ENCODE results near the gene PLCH1.

The PLCH1 gene

GRCh38 chr3:155330370-155330769, 414.5 kb downstream of the PLCH1 start:
- no peaks in the 10 kb centered on the region for H4K20me1 ChIP-seq (ENCODE audit: insufficient read depth, low read length)
- peaks cover 6% of the 10 kb centered on the region; the same call in 1 of the 2 replicates for H3K4me1 ChIP-seq (ENCODE audit: low read length)
- H3K36me3 ChIP-seq (replicated peaks; ENCODE audit: low read depth, low read length): no peaks in the 10 kb centered on the region

GRCh38 chr3:155329513-155330048, 415.3 kb downstream of the PLCH1 start:
- H4K20me1 ChIP-seq (ENCODE audit: insufficient read depth, low read length): no peaks in the 10 kb centered on the region
- H3K4me2 ChIP-seq (ENCODE audit: low read length): no peak overlapping the region
- no peaks in the 10 kb centered on the region for H3K9me3 ChIP-seq (ENCODE audit: insufficient read depth, low read length)
- no peaks in the 10 kb centered on the region for H3K27me3 ChIP-seq (ENCODE audit: low read depth, low read length)
- no peak overlapping the region for H2AFZ ChIP-seq (ENCODE audit: low read depth, low read length)
- H3K36me3 ChIP-seq (replicated peaks; ENCODE audit: low read depth, low read length): no peaks in the 10 kb centered on the region
- TF ChIP-seq CTCF (IDR thresholded peaks at IDR 0.05; ENCODE audit: low read depth, low read length): no peak
- no peak for TF ChIP-seq EZH2phosphoT487 (IDR thresholded peaks at IDR 0.05; ENCODE audit: low read depth)
- H3K27ac ChIP-seq (ENCODE audit: low read length): no peak overlapping the region
- H3K9ac ChIP-seq (ENCODE audit: low read length): no peak overlapping the region
- H3K4me1 ChIP-seq (ENCODE audit: low read length): peaks cover 8% of the 10 kb centered on the region; the same call in 1 of the 2 replicates
- H3K79me2 ChIP-seq (ENCODE audit: low read length): no peaks in the 10 kb centered on the region
- H3K4me3 ChIP-seq (ENCODE audit: low read length): no peak overlapping the region

More at GRCh38 chr3:155330370-155330769, 414.5 kb downstream of the PLCH1 start:
- H3K79me2 ChIP-seq (ENCODE audit: low read length): no peaks in the 10 kb centered on the region
- H3K9me3 ChIP-seq (ENCODE audit: insufficient read depth, low read length): no peaks in the 10 kb centered on the region
- H3K27me3 ChIP-seq (ENCODE audit: low read depth, low read length): no peaks in the 10 kb centered on the region
- H3K27ac ChIP-seq (ENCODE audit: low read length): no peak overlapping the region
- no peak for TF ChIP-seq EZH2phosphoT487 (IDR thresholded peaks at IDR 0.05; ENCODE audit: low read depth)
- no peak for TF ChIP-seq CTCF (IDR thresholded peaks at IDR 0.05; ENCODE audit: low read depth, low read length)
- no peak overlapping the region for H3K9ac ChIP-seq (ENCODE audit: low read length)
- no peak overlapping the region for H2AFZ ChIP-seq (ENCODE audit: low read depth, low read length)
- H3K4me2 ChIP-seq (ENCODE audit: low read length): no peak overlapping the region
- no peak overlapping the region for H3K4me3 ChIP-seq (ENCODE audit: low read length)

DNA sequence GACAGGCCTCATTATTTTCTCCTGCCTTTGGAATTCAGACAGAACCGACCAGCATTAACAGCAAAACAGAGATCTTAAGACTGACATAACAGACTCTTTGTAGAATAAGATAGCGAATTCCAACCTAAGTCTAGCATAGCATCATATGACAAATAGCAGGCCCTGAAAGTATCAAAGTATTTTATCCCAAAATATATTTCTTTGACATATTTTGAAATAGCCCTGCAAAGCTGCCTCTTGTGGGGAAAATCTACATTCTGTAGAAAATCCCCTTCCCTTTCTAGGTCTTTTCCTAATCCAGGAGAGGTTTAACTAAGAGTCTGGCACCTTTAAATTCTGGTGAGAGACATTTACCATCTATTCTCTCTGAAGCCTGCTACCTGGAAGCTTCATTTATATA, 417.0 kb downstream of the PLCH1 start:
- Histone ChIP-seq H3K36me3 (replicated peaks; ENCODE audit: low read depth, low read length) (no peaks in the 10 kb centered on the region), H3K27me3 (ENCODE audit: low read depth, low read length) (no peaks in the 10 kb centered on the region), H3K9me3 (ENCODE audit: insufficient read depth, low read length) (no peaks in the 10 kb centered on the region), H3K4me3 (ENCODE audit: low read length) (no peak overlapping the region), H3K27ac (ENCODE audit: low read length) (no peak overlapping the region), H3K4me2 (ENCODE audit: low read length) (no peak overlapping the region), H3K79me2 (ENCODE audit: low read length) (no peaks in the 10 kb centered on the region), H4K20me1 (ENCODE audit: insufficient read depth, low read length) (no peaks in the 10 kb centered on the region), H3K4me1 (ENCODE audit: low read length) (peaks cover 8% of the 10 kb centered on the region; the same call in 1 of the 2 replicates), H3K9ac (ENCODE audit: low read length) (no peak overlapping the region), H2AFZ (ENCODE audit: low read depth, low read length) (no peak overlapping the region)
- no peak for TF ChIP-seq CTCF (IDR thresholded peaks at IDR 0.05; ENCODE audit: low read depth, low read length)
- TF ChIP-seq EZH2phosphoT487 (IDR thresholded peaks at IDR 0.05; ENCODE audit: low read depth): no peak

- Histone ChIP-seq H3K9me3 (ENCODE audit: insufficient read depth, low read length) (no peaks in the 10 kb centered on the region), H3K4me1 (ENCODE audit: low read length) (peaks cover 8% of the 10 kb centered on the region; the same call in 1 of the 2 replicates), H4K20me1 (ENCODE audit: insufficient read depth, low read length) (no peaks in the 10 kb centered on the region), H2AFZ (ENCODE audit: low read depth, low read length) (no peak overlapping the region), H3K4me2 (ENCODE audit: low read length) (no peak overlapping the region), H3K36me3 (replicated peaks; ENCODE audit: low read depth, low read length) (no peaks in the 10 kb centered on the region), H3K79me2 (ENCODE audit: low read length) (no peaks in the 10 kb centered on the region), H3K27ac (ENCODE audit: low read length) (no peak overlapping the region), H3K9ac (ENCODE audit: low read length) (no peak overlapping the region), H3K27me3 (ENCODE audit: low read depth, low read length) (no peaks in the 10 kb centered on the region), H3K4me3 (ENCODE audit: low read length) (no peak overlapping the region)
- TF ChIP-seq EZH2phosphoT487 (IDR thresholded peaks at IDR 0.05; ENCODE audit: low read depth) (no peak), CTCF (IDR thresholded peaks at IDR 0.05; ENCODE audit: low read depth, low read length) (no peak)
Observed at GRCh38 chr3:155327430-155327829, 417.4 kb downstream of the PLCH1 start.
